Smooth muscle cell (in vitro differentiated cells): ENCODE data around the gene ACAD8. TPM values are rescaled to one million over a fixed set of nuclear protein-coding genes. Genes with fewer than 3 reads are reported as not detected.

Source experiments
- DNase-seq: peaks from one replicate; lab custom pipeline; 2025; ENCODE audit not compliant: unreplicated experiment; lab: John Stamatoyannopoulos, UW
- H2AFZ ChIP-seq: fragments of 200-600 bp; sonication (generic); 2 replicates; pipeline ENCODE4 v1.6.0; 2016; ENCODE audit warnings: antibody characterized with exemption, low read depth, mild to moderate bottlenecking
- H3F3A ChIP-seq: fragments of 200-600 bp; sonication (generic); 2 replicates; pipeline ENCODE4 v1.6.0; 2017; ENCODE audit warnings: antibody characterized with exemption, low read depth
- H3K27ac ChIP-seq: fragments of 200-600 bp; sonication (generic); 2 replicates; pipeline ENCODE4 v1.5.1; 2016; ENCODE audit warnings: low read depth, mild to moderate bottlenecking
- H3K27me3 ChIP-seq: fragments of 200-600 bp; sonication (generic); 2 replicates; pipeline ENCODE4 v1.6.1; 2016; ENCODE audit warnings: low read depth, mild to moderate bottlenecking
- H3K36me3 ChIP-seq: fragments of 200-600 bp; sonication (generic); 2 replicates; pipeline ENCODE4 v1.5.1; 2016; ENCODE audit warnings: low read depth
- H3K4me1 ChIP-seq: fragments of 200-600 bp; sonication (generic); 2 replicates; pipeline ENCODE4 v1.5.1; 2016; ENCODE audit warnings: low read depth
- H3K4me2 ChIP-seq: fragments of 200-600 bp; sonication (generic); 2 replicates; pipeline ENCODE4 v1.6.0; 2016; ENCODE audit warnings: mild to moderate bottlenecking
- H3K4me3 ChIP-seq: fragments of 200-600 bp; sonication (generic); 2 replicates; pipeline ENCODE4 v1.5.1; 2016; ENCODE audit warnings: mild to moderate bottlenecking
- H3K79me2 ChIP-seq: fragments of 200-600 bp; sonication (generic); 2 replicates; pipeline ENCODE4 v1.6.0; 2016; ENCODE audit warnings: low read depth, mild to moderate bottlenecking
- H3K9ac ChIP-seq: fragments of 200-600 bp; sonication (generic); 2 replicates; pipeline ENCODE4 v1.6.0; 2016; ENCODE audit warnings: low read depth
- H3K9me3 ChIP-seq: fragments of 200-600 bp; sonication (generic); replicated peaks from 2 replicates; pipeline ENCODE4 v1.5.1; 2016; ENCODE audit warnings: low read depth
- H4K20me1 ChIP-seq: fragments of 200-600 bp; sonication (generic); 2 replicates; pipeline ENCODE4 v1.6.0; 2016; ENCODE audit warnings: low read depth
- WGBS: methylation state at CpG from one replicate; pipeline ENCODE4 v1.1.7; 2016; ENCODE audit warnings: low lambda C conversion rate; 5-methylcytosine and 5-hydroxymethylcytosine counted together
- polyA plus RNA-seq: library from polyadenylated mRNA; unstranded; fragments of >200 nt; fragmentation: Nextera tagmentation; extraction: Ambion mirVana; gene quantifications from 2 replicates; pipeline ENCODE4 v1.2.1, GENCODE V29; 2016
- total RNA-seq: library from RNA; depleted of rRNA; stranded (reverse); fragments of >200 nt; gene quantifications from 2 replicates; pipeline ENCODE4 v1.2.3, GENCODE V29; 2014
- TF ChIP-seq, protein P1 (sequence below): fragments of 200-600 bp; sonication (generic); IDR thresholded peaks from 2 replicates; pipeline ENCODE4 v1.5.1; 2017; ENCODE audit warnings: borderline replicate concordance, mild to moderate bottlenecking, antibody characterized with exemption; ENCODE audit not compliant: insufficient read depth, poor library complexity, severe bottlenecking

Gene ACAD8
- total and polyA plus RNA-seq, 2 experiments from 2014 or later = 11.7 to 12.4 TPM

DNA sequence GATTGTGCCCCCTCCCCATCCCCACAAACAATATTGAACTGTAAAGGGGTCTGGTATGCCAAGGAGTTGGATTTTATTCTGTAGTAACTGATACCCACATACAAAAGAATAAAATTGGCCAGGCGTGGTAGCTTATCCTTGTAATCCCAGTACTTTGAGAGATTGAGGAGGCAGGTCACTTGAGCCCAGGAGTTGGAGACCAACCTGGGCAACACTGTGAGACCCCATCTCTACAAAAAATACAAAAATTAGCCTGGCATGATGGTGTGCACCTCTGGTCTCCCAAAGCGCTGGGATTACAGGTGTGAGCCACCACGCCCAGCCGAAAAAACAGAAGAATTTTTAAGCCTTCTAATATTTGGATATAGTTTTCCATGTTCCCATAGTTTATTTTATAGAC is 18.6 kb downstream of the ACAD8 start:
- Histone ChIP-seq H3K9me3 (no peaks in the 10 kb centered on the region), H3K9ac (no peak overlapping the region), H4K20me1 (no peaks in the 10 kb centered on the region), H3F3A (no peaks in the 10 kb centered on the region), H3K27me3 (peaks cover 61% of the 10 kb centered on the region), H3K4me3 (no peak overlapping the region), H3K27ac (no peak overlapping the region), H3K36me3 (no peaks in the 10 kb centered on the region), H3K4me2 (no peak overlapping the region), H3K79me2 (no peaks in the 10 kb centered on the region), H3K4me1 (peaks cover 16% of the 10 kb centered on the region), H2AFZ (no peak overlapping the region)
- WGBS = 93% methylated on average over 4 of the region's 4 CpGs
- TF ChIP-seq, protein P1, sequence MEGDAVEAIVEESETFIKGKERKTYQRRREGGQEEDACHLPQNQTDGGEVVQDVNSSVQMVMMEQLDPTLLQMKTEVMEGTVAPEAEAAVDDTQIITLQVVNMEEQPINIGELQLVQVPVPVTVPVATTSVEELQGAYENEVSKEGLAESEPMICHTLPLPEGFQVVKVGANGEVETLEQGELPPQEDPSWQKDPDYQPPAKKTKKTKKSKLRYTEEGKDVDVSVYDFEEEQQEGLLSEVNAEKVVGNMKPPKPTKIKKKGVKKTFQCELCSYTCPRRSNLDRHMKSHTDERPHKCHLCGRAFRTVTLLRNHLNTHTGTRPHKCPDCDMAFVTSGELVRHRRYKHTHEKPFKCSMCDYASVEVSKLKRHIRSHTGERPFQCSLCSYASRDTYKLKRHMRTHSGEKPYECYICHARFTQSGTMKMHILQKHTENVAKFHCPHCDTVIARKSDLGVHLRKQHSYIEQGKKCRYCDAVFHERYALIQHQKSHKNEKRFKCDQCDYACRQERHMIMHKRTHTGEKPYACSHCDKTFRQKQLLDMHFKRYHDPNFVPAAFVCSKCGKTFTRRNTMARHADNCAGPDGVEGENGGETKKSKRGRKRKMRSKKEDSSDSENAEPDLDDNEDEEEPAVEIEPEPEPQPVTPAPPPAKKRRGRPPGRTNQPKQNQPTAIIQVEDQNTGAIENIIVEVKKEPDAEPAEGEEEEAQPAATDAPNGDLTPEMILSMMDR = no peak
- no peak for DNase-seq

DNA sequence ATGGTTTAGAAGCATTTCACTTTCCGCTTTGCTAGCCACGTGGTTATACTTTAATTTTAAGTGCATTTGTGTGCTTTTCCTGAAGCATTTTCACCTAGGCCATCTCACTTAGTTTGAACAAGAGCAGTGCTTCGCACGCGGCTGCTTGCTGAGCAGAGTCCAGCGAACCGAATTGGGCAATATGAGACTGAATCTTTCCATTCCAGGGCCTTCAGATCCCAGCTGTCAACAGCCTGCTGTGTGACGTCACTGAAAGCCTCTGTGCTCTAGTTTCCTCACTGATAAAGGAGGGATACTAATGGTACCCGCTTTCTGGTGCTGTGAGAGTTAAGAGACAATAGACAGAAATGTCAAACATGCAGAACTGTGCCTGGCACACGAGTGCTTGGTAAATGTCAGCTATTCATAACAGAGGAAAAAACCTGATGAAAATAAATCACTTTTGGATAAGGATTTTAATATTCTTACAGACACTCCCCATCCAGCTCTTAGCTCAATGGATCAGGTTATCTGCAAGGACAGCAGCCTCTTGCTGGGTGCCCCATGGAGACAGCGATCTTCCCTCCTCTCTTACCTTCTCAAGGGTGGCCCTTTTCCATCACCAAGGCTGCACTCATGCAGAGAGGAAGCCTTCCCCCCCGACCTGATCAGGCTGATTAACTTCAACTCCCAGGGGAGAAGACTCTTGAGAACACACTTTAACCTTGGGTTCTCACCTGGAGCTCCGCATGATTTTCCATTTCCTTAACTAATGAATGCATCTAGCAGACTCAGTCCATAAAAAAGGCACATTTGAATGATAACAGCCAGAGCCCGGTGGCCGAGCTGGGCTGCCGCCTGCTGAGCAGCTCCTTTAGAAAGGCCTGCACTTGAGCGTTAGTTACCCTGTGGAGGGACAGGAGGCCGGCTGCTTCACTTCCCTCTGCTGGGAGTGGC is 19.3 kb downstream of the ACAD8 start:
- Histone ChIP-seq H3K27ac (no peak overlapping the region), H3K4me2 (no peak overlapping the region), H3K4me3 (no peak overlapping the region), H3K9ac (no peak overlapping the region), H2AFZ (no peak overlapping the region), H3F3A (no peaks in the 10 kb centered on the region), H4K20me1 (no peaks in the 10 kb centered on the region), H3K36me3 (no peaks in the 10 kb centered on the region), H3K79me2 (no peaks in the 10 kb centered on the region), H3K27me3 (peaks cover 67% of the 10 kb centered on the region), H3K9me3 (no peaks in the 10 kb centered on the region), H3K4me1 (peaks cover 17% of the 10 kb centered on the region)
- no peak for DNase-seq
- TF ChIP-seq, protein P1 = no peak
- 23% methylated on average over 18 of the region's 18 CpGs for WGBS

DNA sequence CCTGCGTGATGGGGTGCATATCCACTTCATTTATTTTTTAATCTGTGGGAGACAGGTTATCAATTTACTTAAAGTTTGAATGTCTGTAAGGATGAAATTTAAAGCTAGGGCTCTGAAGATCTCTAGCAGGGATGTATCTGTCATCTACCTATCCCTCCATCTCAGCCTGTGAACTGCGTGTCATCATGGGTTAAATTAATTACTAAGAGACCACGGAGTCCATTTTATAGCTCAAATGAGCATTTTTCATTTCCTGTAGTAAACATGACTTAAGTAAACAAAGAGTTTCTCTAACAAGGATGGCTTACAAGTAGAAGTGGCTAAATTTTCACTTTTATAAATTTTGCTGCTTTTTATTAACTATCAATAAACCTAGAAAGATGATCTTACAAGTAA is 19.9 kb downstream of the ACAD8 start:
- no peak overlapping the region for H3K27ac ChIP-seq
- no peaks in the 10 kb centered on the region for H3F3A ChIP-seq
- no peak overlapping the region for H3K4me3 ChIP-seq
- TF ChIP-seq, protein P1 = no peak
- 25% methylated on average over 3 of the region's 3 CpGs for WGBS
- no peak overlapping the region for H3K4me2 ChIP-seq
- no peaks in the 10 kb centered on the region for H3K79me2 ChIP-seq
- peaks cover 17% of the 10 kb centered on the region for H3K4me1 ChIP-seq
- no peak overlapping the region for H2AFZ ChIP-seq
- H3K27me3 ChIP-seq = peaks cover 74% of the 10 kb centered on the region
- H3K9ac ChIP-seq = no peak overlapping the region
- H3K36me3 ChIP-seq = no peaks in the 10 kb centered on the region
- no peak for DNase-seq
- H4K20me1 ChIP-seq = no peaks in the 10 kb centered on the region
- no peaks in the 10 kb centered on the region for H3K9me3 ChIP-seq
